Kidney (tissue), 14 donors: ENCODE data around the gene TNS3. TPM values are rescaled to one million over a fixed set of nuclear protein-coding genes. Genes with fewer than 3 reads are reported as not detected.
A peak's percentile ranks its signal among the peaks of the same experiment; 100 is the strongest.

Source experiments
- DNase-seq, 5 donors: peaks; one replicate each; pipeline ENCODE4 v3.0.0-alpha.2; 2013 to 2020
- FAIRE-seq: peaks from 2 replicates; lab custom pipeline; 2012; peaks lifted over from hg19 to GRCh38; lab: Jason Lieb, UNC
- H3K27ac ChIP-seq, 2 donors: one replicate each; pipeline ENCODE4 v1.7.0; 2013; ENCODE audit warnings: low read depth in 2 of 2, low read length in 2 of 2, inconsistent platforms in 1 of 2
- H3K27me3 ChIP-seq: one replicate; pipeline ENCODE4 v1.7.1; 2013; ENCODE audit warnings: low read length, inconsistent platforms; ENCODE audit not compliant: control insufficient read depth, insufficient read depth
- H3K36me3 ChIP-seq, 3 donors: one replicate each; pipeline versions ENCODE4 v1.7.0 to v1.7.1; 2013; ENCODE audit warnings: low read length in 3 of 3, control low read depth in 1 of 3, inconsistent platforms in 1 of 3; ENCODE audit not compliant: insufficient read depth in 3 of 3, control insufficient read depth in 2 of 3
- H3K4me1 ChIP-seq, 3 donors: one replicate each; pipeline versions ENCODE4 v1.7.0 to v1.7.1; 2013; ENCODE audit warnings: low read length in 3 of 3, inconsistent platforms in 1 of 3, low read depth in 1 of 3; ENCODE audit not compliant: control insufficient read depth in 2 of 3, insufficient read depth in 2 of 3
- H3K4me3 ChIP-seq, 3 donors: one replicate each; pipeline versions ENCODE4 v1.7.0 to v1.8.1; 2013; ENCODE audit warnings: low read length in 3 of 3, control low read depth in 1 of 3, inconsistent platforms in 1 of 3
- H3K9ac ChIP-seq, 3 donors: one replicate each; pipeline versions ENCODE4 v1.7.0 to v1.7.1; 2013; ENCODE audit warnings: low read length in 3 of 3, control low read depth in 1 of 3, inconsistent platforms in 1 of 3
- H3K9me3 ChIP-seq, 3 donors: one replicate each; pipeline versions ENCODE4 v1.7.0 to v1.7.1; 2013; ENCODE audit warnings: low read length in 3 of 3, control low read depth in 1 of 3, inconsistent platforms in 1 of 3; ENCODE audit not compliant: control insufficient read depth in 2 of 3, insufficient read depth in 1 of 3
- CTCF ChIP-seq: IDR thresholded peaks from 3 replicates; pipeline ENCODE4 v1.5.1; 2012; ENCODE audit warnings: mild to moderate bottlenecking, moderate library complexity, borderline replicate concordance; ENCODE audit not compliant: insufficient read depth; ENCODE audit errors: extremely low read depth
- intact Hi-C: fragments of 100-400 bp; cut with DNase I; formaldehyde crosslinking; loops from one replicate; pipeline ENCODE4 v1.11.1; 2022
- polyA plus RNA-seq: library from polyadenylated mRNA; stranded (reverse); fragments of 350-450 nt; fragmentation: Illumina TruSeq; extraction: RNeasy Lipid Tissue Mini Kit (QIAGEN cat#74804); gene quantifications from one replicate; pipeline ENCODE4 v1.2.3, GENCODE V29; 2014; ENCODE audit warnings: low read depth, low replicate concordance; ENCODE audit not compliant: insufficient read depth
- total RNA-seq: library from RNA; stranded (reverse); fragmentation: NEBNext Ultra II Directional; extraction: Animal tissue kit (Norgen Biotek cat#: 25700); gene quantifications from one replicate; pipeline ENCODE4 v1.2.1, GENCODE V29; 2021
- donor health status: control.
- donor health status: control.
- donor health status: control.
- donor health status: control.
- donor health status: control.
- donor health status: DM: yes; HTN: yes; CAD: no.
- donor health status: Normal renal cell carcinoma (clear cell type).

Gene TNS3
- total and polyA plus RNA-seq, 2 donors from 2014 or later, result 38.4 to 198 TPM

- FAIRE-seq, result no peak
- Histone ChIP-seq H3K9me3 (no peaks in the 10 kb centered on the region), H3K9ac (no peak overlapping the region), H3K27ac (no peak overlapping the region), H3K4me3 (no peak overlapping the region), H3K4me1 (peaks cover 0 to 10% (median 2%) of the 10 kb centered on the region in 3 donors), H3K27me3 (no peaks in the 10 kb centered on the region), H3K36me3 (peaks cover 4 to 39% (median 17%) of the 10 kb centered on the region in 3 donors)
- intact Hi-C loops, result no loop called here
- no peak for TF ChIP-seq CTCF
- DNase-seq, result no peak
These were observed 241.4 kb downstream of the TNS3 start for GRCh38 chr7:47340517-47340916.

GRCh38 chr7:47338026-47338425, 243.9 kb downstream of the TNS3 start:
- H3K4me1 ChIP-seq, result peaks cover 2 to 9% (median 3%) of the 10 kb centered on the region in 3 donors
- TF ChIP-seq CTCF, result no peak
- H3K27me3 ChIP-seq, result no peaks in the 10 kb centered on the region
- H3K9me3 ChIP-seq, result no peaks in the 10 kb centered on the region
- peaks cover 3 to 27% (median 4%) of the 10 kb centered on the region in 3 donors for H3K36me3 ChIP-seq
- intact Hi-C loops, result no loop called here
- FAIRE-seq (no peak), DNase-seq (no peak)
- H3K4me3 ChIP-seq, result no peak overlapping the region
- no peak overlapping the region for H3K27ac ChIP-seq
- no peak overlapping the region for H3K9ac ChIP-seq

GRCh38 chr7:47337531-47337930, 244.4 kb downstream of the TNS3 start:
- H3K36me3 ChIP-seq, result peaks cover 2 to 22% (median 4%) of the 10 kb centered on the region in 3 donors
- no peaks in the 10 kb centered on the region for H3K27me3 ChIP-seq
- no peaks in the 10 kb centered on the region for H3K9me3 ChIP-seq
- H3K4me3 ChIP-seq, result no peak overlapping the region
- no peak overlapping the region for H3K27ac ChIP-seq
- FAIRE-seq (no peak), DNase-seq (peak in 1 of 5 donors; percentile 23)
- H3K9ac ChIP-seq, result no peak overlapping the region
- intact Hi-C loops, result no loop called here
- no peak for TF ChIP-seq CTCF
- H3K4me1 ChIP-seq, result peaks cover 2 to 4% (median 3%) of the 10 kb centered on the region in 3 donors
